Measurements from ENCODE around the gene DCTN3.

DNA sequence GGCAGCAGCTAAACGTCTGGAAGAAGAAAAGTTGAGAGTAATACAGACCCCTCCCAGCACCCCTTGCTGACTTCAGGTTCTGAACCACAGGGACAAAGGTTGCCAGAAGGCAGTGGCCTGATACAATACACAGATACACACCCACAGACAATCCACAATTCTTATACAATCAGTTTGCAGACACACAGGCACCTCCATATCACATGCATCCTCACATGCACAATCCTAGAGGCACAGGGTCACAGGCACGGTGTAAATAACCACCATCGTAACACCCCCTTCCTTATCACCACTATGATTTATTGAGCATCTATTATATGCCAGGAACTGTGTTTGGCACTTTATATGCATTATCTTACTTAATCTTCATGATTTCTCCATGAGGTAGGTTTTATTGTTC, 39.0 kb downstream of the DCTN3 start:
- TF ChIP-seq CTCF (IDR thresholded peaks at IDR 0.05) (no peak), EP300 (IDR thresholded peaks at IDR 0.05; ENCODE audit: low read depth) (no peak), POLR2A (IDR thresholded peaks at IDR 0.05) (no peak)

All from transverse colon (tissue), 3 donors.